ENCODE results near the gene FBXW8. TPM values are rescaled to one million over a fixed set of nuclear protein-coding genes. Genes with fewer than 3 reads are reported as not detected.

FBXW8 gene
- total and polyA plus RNA-seq, 2 donors (not counting 1 experiment from before 2014, with no cell fraction given): 12.1 to 23.5 TPM

- no peak overlapping the region for H3K4me3 Mint-ChIP-seq
- H3K27me3 Mint-ChIP-seq: no peaks in the 10 kb centered on the region
- TF ChIP-seq, protein P1, sequence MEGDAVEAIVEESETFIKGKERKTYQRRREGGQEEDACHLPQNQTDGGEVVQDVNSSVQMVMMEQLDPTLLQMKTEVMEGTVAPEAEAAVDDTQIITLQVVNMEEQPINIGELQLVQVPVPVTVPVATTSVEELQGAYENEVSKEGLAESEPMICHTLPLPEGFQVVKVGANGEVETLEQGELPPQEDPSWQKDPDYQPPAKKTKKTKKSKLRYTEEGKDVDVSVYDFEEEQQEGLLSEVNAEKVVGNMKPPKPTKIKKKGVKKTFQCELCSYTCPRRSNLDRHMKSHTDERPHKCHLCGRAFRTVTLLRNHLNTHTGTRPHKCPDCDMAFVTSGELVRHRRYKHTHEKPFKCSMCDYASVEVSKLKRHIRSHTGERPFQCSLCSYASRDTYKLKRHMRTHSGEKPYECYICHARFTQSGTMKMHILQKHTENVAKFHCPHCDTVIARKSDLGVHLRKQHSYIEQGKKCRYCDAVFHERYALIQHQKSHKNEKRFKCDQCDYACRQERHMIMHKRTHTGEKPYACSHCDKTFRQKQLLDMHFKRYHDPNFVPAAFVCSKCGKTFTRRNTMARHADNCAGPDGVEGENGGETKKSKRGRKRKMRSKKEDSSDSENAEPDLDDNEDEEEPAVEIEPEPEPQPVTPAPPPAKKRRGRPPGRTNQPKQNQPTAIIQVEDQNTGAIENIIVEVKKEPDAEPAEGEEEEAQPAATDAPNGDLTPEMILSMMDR (IDR thresholded peaks at IDR 0.05): no peak
- TF ChIP-seq EZH2 (IDR thresholded peaks at IDR 0.05; ENCODE audit: borderline replicate concordance, insufficient read depth, low read depth, low read length, poor library complexity, severe bottlenecking): no peak
- CTCF ChIA-PET: no interaction called here
- Histone ChIP-seq H4K20me1 (ENCODE audit: control insufficient read depth, insufficient read depth, low read length, poor library complexity, severe bottlenecking) (no peaks in the 10 kb centered on the region), H3K79me2 (ENCODE audit: control insufficient read depth, insufficient read depth, low read length) (no peaks in the 10 kb centered on the region), H3K9me3 (ENCODE audit: control extremely low read depth in 1 of 3, control insufficient read depth in 2 of 3, insufficient read depth in 1 of 3, low read length in 2 of 3) (peaks cover 0 to 5% (median 0%) of the 10 kb centered on the region in 3 donors), H3K9ac (ENCODE audit: low read length) (no peak overlapping the region), H3K27me3 (replicated peaks in 1 of 4; ENCODE audit: control extremely low read depth in 1 of 4, control insufficient read depth in 3 of 4, insufficient read depth in 4 of 4, low read length in 3 of 4) (no peaks in the 10 kb centered on the region), H3K27ac (ENCODE audit: low read length in 2 of 2) (no peak overlapping the region), H2AFZ (ENCODE audit: insufficient read depth, low read depth, low read length, poor library complexity, severe bottlenecking) (no peak overlapping the region), H3K4me2 (replicated peaks; ENCODE audit: low read depth, low read length, poor library complexity, severe bottlenecking) (peak overlapping the region; percentile 12), H3K36me3 (replicated peaks in 1 of 2; ENCODE audit: control extremely low read depth in 1 of 2, control insufficient read depth in 1 of 2, extremely low read depth in 1 of 2, insufficient read depth in 2 of 2, low read length in 1 of 2) (peaks cover 0 to 3% of the 10 kb centered on the region in 2 experiments), H3K4me3 (ENCODE audit: control extremely low read depth in 1 of 5, extremely low read depth in 1 of 5, insufficient read depth in 1 of 5, low read depth in 2 of 5, low read length in 4 of 5) (no peak overlapping the region), H3K4me1 (ENCODE audit: control insufficient read depth in 2 of 2, insufficient read depth in 2 of 2, low read length in 2 of 2) (peaks cover 6 to 7% of the 10 kb centered on the region in 2 donors)
- POLR2A ChIA-PET: no interaction called here
- no peak overlapping the region for H3K27ac Mint-ChIP-seq
- WGBS (ENCODE audit: insufficient coverage): 29% methylated on average over 13 of the region's 23 CpGs
- peaks cover 1% of the 10 kb centered on the region for H3K4me1 Mint-ChIP-seq
- ATAC-seq (ENCODE audit: low read depth) (no peak), DNase-seq (no peak)
- intact Hi-C loops (cut with micrococcal nuclease): no loop called here
- H3K9me3 Mint-ChIP-seq (ENCODE audit: insufficient read depth): no peaks in the 10 kb centered on the region
Observed at GRCh38 chr12:117045160-117046010, 134.6 kb downstream of the FBXW8 start.

GRCh38 chr12:117046011-117046369, 135.2 kb downstream of the FBXW8 start:
- intact Hi-C loops (cut with micrococcal nuclease): no loop called here
- no peak overlapping the region for H3K4me2 ChIP-seq (replicated peaks; ENCODE audit: low read depth, low read length, poor library complexity, severe bottlenecking)
- no peak overlapping the region for H3K27ac ChIP-seq (ENCODE audit: low read length in 2 of 2)
- H3K4me3 Mint-ChIP-seq: no peak overlapping the region
- H3K4me1 Mint-ChIP-seq: peaks cover 1% of the 10 kb centered on the region
- H2AFZ ChIP-seq (ENCODE audit: insufficient read depth, low read depth, low read length, poor library complexity, severe bottlenecking): no peak overlapping the region
- ATAC-seq (ENCODE audit: low read depth): no peak
- CTCF ChIA-PET: no interaction called here
- H3K4me3 ChIP-seq (ENCODE audit: control extremely low read depth in 1 of 5, extremely low read depth in 1 of 5, insufficient read depth in 1 of 5, low read depth in 2 of 5, low read length in 4 of 5): no peak overlapping the region
- 51% methylated on average over 6 of the region's 6 CpGs for WGBS (ENCODE audit: insufficient coverage)
- no peak overlapping the region for H3K27ac Mint-ChIP-seq
- no peak for TF ChIP-seq EZH2 (IDR thresholded peaks at IDR 0.05; ENCODE audit: borderline replicate concordance, insufficient read depth, low read depth, low read length, poor library complexity, severe bottlenecking)
- TF ChIP-seq, protein P1 (IDR thresholded peaks at IDR 0.05): no peak
- H3K79me2 ChIP-seq (ENCODE audit: control insufficient read depth, insufficient read depth, low read length): no peaks in the 10 kb centered on the region
- DNase-seq: no peak
- peaks cover 0 to 5% (median 0%) of the 10 kb centered on the region in 3 donors for H3K9me3 ChIP-seq (ENCODE audit: control extremely low read depth in 1 of 3, control insufficient read depth in 2 of 3, insufficient read depth in 1 of 3, low read length in 2 of 3)
- POLR2A ChIA-PET: no interaction called here
- H3K4me1 ChIP-seq (ENCODE audit: control insufficient read depth in 2 of 2, insufficient read depth in 2 of 2, low read length in 2 of 2): peaks cover 6 to 7% of the 10 kb centered on the region in 2 donors
- no peaks in the 10 kb centered on the region for H3K27me3 Mint-ChIP-seq
- peaks cover 0 to 3% of the 10 kb centered on the region in 2 experiments for H3K36me3 ChIP-seq (replicated peaks in 1 of 2; ENCODE audit: control extremely low read depth in 1 of 2, control insufficient read depth in 1 of 2, extremely low read depth in 1 of 2, insufficient read depth in 2 of 2, low read length in 1 of 2)
- no peak overlapping the region for H3K9ac ChIP-seq (ENCODE audit: low read length)
- no peaks in the 10 kb centered on the region for H4K20me1 ChIP-seq (ENCODE audit: control insufficient read depth, insufficient read depth, low read length, poor library complexity, severe bottlenecking)
- H3K9me3 Mint-ChIP-seq (ENCODE audit: insufficient read depth): no peaks in the 10 kb centered on the region
- H3K27me3 ChIP-seq (replicated peaks in 1 of 4; ENCODE audit: control extremely low read depth in 1 of 4, control insufficient read depth in 3 of 4, insufficient read depth in 4 of 4, low read length in 3 of 4): no peaks in the 10 kb centered on the region
